Kidney tubule cell (primary cell): Measurements from ENCODE around the gene DNAH12.
"Not testable (repeated sequence)": the region's sequence is repeated elsewhere in the genome, so short reads cannot be mapped to it uniquely, and the experiment has no call there.

ENCODE experiments used
- DNase-seq: peaks from one replicate; pipeline ENCODE4 v3.0.0-alpha.2; 2018; ENCODE audit warnings: low spot score

DNAH12 gene

DNA sequence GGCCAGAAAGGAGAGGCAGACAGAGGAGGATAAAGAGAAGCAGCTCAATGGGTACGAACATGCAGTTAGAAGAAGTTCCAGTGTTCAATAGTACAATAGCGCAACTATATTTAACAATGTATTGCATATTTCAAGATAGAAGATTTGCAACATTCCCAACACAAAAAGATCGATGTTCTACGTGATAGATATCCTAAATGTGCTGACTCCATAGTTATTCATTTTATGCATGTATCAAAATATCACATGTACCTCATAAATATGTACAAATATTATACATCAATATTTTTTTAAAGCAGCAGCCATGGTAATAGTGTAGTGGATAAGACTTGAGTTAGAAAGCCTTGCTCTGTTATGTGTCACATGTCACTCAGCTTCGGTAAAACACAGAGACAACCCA is 141.5 kb downstream of the DNAH12 start:
- no peak for DNase-seq

GRCh38 chr3:57397175-57398026 is 146.7 kb downstream of the DNAH12 start:
- DNase-seq: peak; percentile 67

DNA sequence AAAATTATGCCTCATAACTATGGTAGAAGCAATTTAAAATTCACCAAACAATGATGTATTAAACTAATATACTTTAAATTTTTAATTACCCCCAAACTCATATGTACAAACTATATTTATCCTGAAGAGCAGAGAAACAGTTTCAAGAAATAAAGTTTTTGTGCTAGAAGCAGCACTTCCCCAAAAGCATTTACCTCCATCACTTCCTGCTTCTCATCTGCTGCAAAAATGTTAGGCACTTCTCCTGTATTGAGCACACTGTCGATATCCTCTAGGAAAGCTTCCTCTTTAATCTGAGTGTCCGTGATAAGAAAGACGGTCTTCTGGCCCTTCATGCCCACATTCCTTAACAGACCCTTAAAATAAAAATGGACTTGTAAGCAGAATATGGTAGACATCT is 150.2 kb downstream of the DNAH12 start:
- no peak for DNase-seq

GRCh38 chr3:57391767-57392166 is 152.4 kb downstream of the DNAH12 start:
- DNase-seq: no peak

- no peak for DNase-seq
Measured at GRCh38 chr3:57389271-57389670, 154.9 kb downstream of the DNAH12 start.

DNA sequence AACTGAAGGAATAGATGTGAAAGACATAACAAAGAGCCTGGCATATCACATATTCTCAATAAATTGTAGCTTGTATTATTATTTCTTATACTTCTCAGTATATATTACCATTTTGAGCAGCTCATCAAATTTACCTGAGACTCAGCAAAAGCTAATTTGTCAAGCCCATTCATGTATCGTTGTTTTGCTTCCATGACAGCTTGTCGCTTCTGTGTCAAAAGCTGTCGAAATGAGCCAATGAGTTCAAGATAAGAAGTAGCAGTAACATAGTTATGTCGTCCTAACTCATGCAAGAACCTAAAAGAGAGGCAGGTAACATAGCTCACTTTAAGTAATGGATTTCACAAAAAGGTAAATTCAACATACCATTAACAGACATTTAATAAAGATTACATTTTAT is 157.8 kb downstream of the DNAH12 start:
- DNase-seq: no peak

GRCh38 chr3:57385498-57385897 is 158.6 kb downstream of the DNAH12 start:
- no peak for DNase-seq

DNA sequence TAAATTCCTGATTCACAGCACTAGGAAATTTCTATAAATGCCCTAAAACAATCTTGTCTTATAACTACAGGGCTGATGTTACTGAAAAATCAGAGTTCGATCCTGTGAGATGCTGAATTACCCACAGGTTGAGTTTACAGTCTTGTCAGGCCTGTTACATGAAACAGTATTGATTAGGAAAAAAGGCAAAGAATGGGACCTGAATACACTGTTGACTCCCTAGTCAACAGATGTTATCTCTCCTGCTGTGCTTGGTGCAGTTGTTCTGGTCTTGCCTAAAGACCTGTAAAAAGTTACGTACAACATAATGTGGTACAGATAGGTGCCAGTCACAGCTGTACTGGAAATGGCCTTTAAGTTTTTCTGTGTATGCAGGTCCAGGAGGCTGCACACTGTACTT is 160.3 kb downstream of the DNAH12 start:
- no peak for DNase-seq

DNA sequence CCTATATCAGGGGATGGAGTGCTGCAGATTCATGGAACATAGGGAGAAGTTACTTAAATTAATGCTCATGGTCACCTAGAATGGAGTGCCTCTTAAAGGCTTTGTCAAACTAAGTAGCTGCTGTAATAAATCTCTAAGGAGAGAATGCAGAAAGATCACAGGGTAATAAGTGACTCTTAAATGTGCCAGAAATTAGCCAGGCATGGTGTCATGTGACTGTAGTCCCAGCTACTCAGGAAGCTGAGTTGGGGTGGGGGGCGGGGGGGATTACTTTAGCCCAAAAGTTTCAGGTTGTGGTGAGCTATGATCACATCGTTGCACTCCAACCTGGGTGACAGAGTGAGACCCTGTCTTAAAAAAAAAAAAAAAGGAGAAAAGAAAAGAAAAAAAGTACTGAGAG is 160.7 kb downstream of the DNAH12 start:
- DNase-seq: peak; percentile 59

- DNase-seq: peak; percentile 65
Measured at GRCh38 chr3:57382933-57383332, 161.2 kb downstream of the DNAH12 start.

DNA sequence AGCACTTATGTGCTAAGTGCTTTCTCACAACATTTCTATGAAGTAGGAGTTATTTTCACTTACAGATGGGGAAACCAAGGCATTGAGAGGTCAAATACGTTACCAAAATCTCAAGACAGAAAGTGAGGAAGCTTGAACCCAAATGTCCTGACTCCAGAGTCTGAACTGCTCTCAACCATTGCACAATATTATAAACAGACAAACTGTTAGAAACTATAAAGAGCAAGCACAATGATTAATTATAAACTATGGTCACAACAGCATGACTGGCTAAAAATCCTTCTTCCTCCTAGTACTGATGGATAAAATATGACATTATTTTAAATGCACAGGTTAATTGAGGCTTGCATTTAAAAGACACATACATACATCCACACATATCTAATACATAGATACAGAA is 173.8 kb downstream of the DNAH12 start:
- no peak for DNase-seq

DNA sequence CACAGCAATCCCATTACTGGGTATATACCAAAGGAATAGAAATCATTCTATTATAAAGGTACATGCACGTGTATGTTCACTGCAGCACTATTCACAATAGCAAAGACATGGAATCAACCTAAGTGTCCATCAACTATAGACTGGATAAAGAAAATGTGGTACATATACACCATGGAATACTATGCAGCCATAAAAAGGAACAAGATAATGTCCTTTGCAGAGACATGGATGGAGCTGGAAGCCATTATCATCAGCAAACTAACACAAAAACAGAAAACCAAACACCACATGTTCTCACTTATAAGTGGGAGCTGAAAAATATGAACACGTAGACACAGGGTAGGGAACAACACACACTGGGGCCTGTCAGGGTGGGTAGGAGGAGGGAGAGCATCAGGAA is 179.1 kb downstream of the DNAH12 start:
- DNase-seq: not testable (repeated sequence)

DNA sequence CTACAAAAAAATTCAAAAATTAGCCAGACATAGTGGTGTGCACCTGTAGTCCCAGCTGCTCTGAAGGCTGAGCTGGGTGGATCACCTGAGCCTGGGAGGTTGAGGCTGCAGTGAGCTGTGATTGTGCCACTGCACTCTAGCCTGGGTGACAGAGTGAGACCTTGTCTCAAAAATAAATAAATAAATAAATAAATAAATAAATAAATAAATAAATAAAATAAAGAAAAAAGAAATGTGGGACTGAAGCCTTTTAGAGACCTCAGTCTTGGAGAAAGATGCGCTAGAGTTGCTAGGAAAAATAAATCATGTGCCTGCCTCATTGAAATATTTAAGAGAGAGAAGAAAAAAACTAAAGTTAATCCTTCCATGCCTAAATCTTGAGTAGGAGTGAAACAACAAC is 187.9 kb downstream of the DNAH12 start:
- not testable (repeated sequence) for DNase-seq

- DNase-seq: no peak
Measured at GRCh38 chr3:57354768-57355167, 189.4 kb downstream of the DNAH12 start.

DNA sequence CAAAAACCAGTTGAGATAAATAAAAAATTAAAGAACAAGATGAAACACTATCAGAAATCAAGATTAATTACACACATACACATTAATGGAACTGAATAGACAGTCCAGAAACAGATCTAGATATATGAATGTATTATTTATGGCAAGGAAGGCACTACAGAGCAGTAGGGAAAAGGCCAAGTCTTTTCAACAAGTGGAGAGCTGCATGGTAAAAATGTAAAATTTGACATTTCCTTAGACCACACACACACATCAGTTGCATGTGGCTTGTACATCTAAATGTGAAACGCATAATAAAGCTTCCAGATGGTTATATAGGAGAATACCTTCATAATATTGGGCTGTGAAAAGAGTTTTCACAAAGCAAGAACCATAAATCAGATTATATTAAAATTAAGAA is 193.9 kb downstream of the DNAH12 start:
- no peak for DNase-seq

GRCh38 chr3:57339071-57339642 is 205.0 kb downstream of the DNAH12 start:
- not testable (repeated sequence) for DNase-seq

GRCh38 chr3:57338272-57339070 is 205.7 kb downstream of the DNAH12 start:
- DNase-seq: not testable (repeated sequence)

- DNase-seq: no peak
Measured at GRCh38 chr3:57335283-57335938, 208.7 kb downstream of the DNAH12 start.

GRCh38 chr3:57331078-57331610 is 213.0 kb downstream of the DNAH12 start:
- DNase-seq: no peak

- DNase-seq: not testable (repeated sequence)
Measured at GRCh38 chr3:57326498-57326897, 217.6 kb downstream of the DNAH12 start.

DNA sequence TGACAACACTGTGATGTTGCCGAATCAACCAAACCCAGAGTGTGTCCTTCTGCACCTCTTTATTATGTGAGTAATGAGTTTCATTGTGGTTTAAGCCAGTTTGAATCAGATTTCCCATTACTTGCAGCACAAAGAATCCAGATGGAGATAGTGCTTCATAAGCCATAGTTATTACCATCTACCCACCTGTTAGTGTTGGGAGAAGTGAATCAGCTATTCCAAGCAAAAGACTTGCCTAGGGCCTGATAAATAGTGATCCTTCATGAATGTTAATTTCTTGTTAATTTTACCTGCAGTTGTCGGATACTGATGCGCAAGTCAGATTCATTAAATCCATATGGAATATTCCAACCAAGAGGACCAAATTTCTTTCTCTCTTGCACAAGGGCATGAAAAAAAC is 229.9 kb downstream of the DNAH12 start:
- DNase-seq: no peak

DNA sequence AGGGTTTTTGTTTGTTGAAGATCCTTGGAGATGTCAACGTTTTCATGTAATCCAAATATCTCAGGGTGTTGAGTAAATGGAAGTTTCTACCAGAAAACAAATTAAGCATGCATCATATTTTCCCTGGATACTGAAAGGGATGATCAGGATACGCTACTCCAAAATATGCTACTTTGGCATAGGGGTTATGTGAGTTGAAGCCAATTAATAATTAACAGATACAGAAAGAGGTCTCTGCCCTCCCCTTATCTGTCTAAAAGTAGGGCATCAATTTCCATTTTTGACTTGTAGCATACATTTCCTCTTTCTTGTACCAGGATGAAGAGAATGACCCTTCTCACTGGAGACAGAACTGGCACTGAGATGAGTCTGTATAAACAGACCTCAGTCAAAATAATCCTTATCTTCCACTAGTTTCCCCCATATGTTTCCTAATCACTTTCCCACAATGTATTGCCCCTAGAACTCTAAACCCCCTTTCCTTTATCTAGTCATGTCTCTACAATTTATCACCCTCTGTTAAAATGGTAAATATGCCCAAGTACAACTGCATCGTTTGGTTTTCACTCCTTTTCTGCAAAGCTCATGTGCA is 234.3 kb downstream of the DNAH12 start:
- DNase-seq: no peak
